NCI-H446 treated with DMSO at 0.1 percent for 48 hours (cell line): ENCODE data around the gene SPEM1.

Experiments
- DNase-seq: peaks from one replicate; lab custom pipeline; 2025; lab: John Stamatoyannopoulos, UW

SPEM1 gene

GRCh38 chr17:7418472-7419152, 1.5 kb upstream of the SPEM1 start:
- no peak for DNase-seq

- DNase-seq: no peak
Measured at GRCh38 chr17:7421186-7421585, 1.1 kb downstream of the SPEM1 start.

DNA sequence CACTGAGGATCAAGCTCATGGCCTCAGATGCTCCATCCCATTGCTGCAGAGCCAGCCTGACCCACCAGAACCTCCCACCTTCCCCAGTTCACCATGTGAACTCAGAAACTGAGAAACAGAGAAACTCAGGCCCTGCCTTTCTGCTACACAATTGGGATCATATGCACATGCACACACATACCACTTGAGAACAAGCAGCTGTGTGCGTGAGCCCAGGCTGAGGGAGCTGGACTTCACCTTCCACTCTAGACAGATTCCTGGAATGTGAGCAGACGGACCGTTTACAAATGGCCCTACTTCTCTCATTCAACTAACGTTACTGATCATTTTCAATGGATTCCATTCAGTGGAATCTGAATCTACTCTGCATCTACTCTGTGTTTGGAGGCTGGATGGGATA, 3.6 kb downstream of the SPEM1 start:
- no peak for DNase-seq

DNA sequence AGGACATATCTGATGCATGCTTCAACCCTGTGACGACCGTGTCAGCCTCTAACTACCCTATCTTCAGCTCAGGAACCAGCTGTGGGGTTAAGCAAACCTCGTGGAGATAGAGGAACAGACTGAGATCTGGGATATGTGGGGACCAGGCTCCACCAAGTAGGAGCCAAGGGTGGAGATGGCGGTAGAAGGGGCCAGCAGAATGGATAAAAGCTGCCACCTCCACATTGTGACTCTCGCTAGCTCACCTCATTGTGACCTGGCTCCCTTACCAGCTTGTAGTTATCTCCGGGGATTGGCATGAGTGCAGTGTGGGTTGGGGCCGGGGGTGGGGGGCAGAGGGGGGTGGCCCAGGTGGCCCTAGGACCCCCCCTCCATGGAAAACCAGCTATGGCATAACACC, 5.2 kb downstream of the SPEM1 start, which contains the start of gene SPEM2:
Gene SPEM2, plus strand, starts transcription at position 301 of the 400 bp plus-strand sequence. Its CDS starts 73 bp downstream, at position 374.
- DNase-seq: no peak

- no peak for DNase-seq
Measured at GRCh38 chr17:7425756-7426155, 5.6 kb downstream of the SPEM1 start.

GRCh38 chr17:7426203-7426863, 6.2 kb downstream of the SPEM1 start:
- no peak for DNase-seq

DNA sequence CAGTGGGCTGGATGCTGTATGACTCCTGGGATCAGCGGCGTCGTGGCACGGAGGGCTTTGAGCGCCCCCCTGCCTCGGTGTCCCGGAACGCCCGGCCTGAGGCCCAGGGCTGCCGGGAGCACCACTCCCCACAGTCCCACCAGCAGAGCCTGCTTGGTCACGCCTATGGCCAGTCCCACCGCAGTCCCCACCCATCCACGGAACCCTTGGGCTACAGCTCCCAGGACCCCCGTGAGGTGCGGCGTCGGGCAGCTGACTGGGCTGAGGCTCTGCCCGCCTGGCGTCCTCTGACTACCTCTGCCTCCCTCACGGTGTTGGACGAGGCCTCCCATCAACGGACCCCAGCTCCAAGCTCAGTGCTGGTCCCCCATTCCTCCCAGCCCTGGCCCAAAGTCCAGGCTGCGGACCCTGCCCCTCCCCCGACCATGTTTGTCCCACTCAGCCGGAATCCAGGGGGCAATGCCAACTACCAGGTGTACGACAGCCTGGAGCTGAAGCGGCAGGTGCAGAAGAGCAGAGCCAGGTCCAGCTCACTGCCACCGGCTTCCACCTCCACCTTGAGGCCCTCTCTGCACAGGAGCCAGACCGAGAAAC, 6.9 kb downstream of the SPEM1 start:
- DNase-seq: no peak

DNA sequence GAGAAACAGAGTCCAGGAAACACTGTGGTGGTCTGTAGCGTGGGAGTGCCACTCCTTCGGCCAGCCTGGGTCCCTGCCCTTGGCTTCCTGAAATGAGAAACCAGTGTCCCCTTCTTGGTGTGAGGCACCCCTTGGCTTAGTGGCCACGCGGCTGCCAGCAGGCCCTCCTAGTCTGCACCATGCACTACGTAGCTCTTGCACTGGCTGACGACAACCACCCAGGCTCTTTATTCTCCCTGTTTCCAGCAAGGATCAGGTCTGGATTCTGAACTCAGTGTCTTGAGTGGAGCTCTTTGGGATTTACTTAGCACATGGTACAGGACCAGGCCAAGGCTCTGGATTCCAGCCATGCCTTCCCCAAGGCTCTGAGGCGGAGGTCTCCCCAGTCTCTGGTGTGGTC, 7.4 kb downstream of the SPEM1 start:
- DNase-seq: no peak

GRCh38 chr17:7428557-7428956, 8.4 kb downstream of the SPEM1 start, which contains the start of gene SPEM3:
Gene SPEM3, plus strand, starts transcription at chr17:7428857. Its CDS starts 46 bp downstream, at chr17:7428903.
- DNase-seq: no peak

DNA sequence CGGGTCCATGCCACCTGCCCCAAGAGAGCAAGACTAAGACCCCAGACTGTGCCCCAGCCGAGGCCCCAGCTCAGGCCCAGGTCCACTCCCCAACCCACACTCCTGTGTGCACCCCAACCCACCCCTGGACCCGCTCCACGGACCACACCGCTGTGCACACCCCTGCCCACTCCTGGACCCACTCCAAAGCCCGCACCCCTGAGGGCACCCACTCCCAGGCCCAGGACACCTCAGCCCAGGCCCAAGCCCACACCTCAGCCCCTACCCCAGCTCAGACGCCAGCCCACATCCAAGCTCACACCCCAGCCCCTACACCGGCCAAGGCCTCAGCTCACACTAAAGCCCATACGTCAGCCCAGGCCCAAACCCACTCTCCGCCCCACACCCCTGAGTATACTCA, 9.6 kb downstream of the SPEM1 start:
- no peak for DNase-seq

- DNase-seq: no peak
Measured at GRCh38 chr17:7431231-7431630, 11.1 kb downstream of the SPEM1 start.

- no peak for DNase-seq
Measured at GRCh38 chr17:7432296-7432695, 12.2 kb downstream of the SPEM1 start.

DNA sequence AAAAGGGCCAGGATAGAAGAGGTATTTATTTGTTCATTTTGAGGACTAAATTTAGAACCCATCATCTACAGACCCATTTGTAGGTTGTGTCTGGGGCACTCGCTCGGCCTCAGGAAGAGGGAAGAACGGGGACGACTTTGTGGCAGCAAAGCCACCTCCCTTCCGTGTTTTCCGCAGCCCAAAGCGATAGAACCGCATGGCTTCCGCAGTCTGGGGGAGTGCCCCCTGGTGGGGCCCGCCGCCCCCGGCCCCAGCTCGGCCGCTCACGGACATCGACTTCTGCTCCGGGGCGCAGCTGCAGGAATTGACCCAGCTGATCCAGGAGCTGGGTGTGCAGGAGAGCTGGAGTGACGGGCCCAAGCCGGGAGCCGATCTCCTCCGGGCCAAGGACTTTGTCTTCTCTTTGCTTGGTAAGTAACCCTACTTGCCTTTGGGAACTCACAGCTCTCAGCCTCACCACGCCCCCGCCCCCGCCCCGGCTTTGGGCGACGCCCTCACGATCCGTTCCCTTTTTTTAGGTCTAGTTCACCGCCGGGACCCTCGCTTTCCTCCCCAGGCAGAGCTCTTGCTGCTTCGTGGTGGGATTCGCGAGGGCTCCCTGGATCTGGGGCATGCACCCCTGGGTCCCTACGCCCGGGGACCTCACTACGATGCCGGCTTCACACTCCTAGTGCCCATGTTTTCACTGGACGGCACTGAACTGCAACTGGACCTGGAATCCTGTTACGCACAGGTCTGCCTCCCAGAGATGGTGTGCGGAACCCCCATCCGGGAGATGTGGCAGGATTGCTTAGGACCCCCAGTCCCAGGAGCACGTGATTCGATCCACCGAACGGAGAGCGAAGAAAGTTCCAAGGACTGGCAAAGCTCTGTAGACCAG, 15.8 kb downstream of the SPEM1 start:
- no peak for DNase-seq

DNA sequence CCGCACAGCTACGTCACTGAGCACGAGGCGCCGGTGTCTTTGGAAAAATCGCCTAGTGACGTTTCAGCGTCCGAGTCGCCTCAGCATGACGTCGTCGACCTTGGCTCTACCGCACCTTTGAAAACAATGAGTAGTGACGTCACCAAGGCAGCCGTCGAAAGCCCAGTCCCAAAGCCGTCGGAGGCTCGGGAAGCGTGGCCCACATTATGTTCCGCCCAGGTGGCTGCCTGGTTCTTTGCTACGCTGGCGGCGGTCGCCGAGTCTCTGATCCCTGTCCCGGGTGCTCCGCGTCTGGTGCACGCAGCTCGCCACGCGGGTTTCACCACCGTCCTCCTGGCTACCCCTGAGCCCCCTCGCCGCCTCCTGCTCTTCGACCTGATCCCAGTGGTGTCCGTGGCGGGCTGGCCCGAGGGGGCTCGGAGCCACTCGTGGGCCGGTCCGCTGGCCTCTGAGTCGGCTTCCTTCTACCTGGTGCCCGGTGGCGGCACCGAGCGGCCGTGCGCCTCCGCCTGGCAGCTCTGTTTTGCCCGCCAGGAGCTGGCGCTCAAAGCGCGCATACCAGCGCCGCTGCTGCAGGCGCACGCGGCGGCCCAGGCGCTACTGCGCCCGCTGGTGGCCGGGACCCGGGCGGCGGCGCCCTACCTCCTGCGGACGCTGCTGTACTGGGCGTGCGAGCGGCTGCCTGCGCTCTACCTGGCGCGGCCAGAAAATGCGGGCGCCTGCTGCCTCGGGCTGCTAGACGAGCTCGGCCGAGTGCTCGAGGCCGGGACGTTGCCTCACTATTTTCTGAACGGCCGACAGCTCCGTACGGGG, 16.6 kb downstream of the SPEM1 start:
- DNase-seq: peak; percentile 42

DNA sequence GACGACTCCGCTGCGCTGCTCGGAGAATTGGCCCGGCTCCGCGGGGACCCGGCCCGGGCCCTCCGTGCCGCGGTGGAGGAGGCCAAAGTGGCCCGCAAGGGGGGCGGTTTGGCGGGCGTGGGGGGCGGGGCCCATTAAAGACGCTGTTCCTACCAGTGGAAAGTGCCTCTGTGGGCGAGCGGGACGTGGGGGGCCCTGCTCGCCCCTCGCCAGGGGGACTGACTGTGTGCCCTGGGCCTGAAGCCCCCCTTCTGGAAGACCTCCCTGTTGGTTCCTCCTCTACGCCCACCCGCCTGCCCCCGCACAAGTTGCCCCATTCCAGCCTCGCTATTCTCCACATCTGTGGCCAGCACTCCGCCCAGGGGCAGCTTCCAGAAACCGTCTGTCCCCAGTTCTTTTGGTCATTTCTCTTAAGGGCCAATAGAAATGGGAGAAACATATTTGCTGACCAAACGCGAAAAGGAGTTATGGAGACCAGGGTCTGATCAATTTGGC, 17.3 kb downstream of the SPEM1 start:
- no peak for DNase-seq

DNA sequence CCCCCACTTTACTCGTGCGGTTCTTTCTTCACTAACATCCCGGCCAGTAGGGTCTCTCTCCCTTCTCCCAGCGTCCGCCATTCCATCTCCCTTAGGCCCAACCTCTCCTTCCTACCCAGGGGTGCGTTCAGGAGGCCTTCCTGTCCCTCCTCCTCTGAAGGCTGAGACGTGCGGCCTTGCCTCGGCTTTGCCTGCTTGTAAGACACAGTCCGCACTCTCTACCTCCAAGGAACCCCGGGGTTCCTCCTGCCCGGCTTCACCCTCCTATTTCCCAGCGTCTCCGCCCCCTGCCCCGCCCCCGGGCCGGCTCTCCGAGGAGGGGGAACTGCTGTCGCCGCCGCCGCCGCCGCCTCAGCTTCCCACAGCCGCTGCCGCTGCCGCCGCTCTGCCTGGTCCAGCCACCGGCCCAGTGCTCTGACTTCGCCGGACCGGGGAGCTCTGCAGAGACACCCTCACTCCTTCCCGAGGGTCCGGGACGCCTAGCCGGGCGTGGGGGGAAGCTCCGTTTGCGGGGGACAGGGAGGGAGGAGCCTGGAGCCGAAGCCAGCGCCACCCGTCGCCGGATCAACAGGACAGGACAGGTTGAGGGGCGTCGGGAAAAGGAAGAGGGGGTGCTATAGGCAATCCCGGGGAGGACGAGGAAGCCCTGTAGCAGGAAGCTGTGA, 18.0 kb downstream of the SPEM1 start:
- DNase-seq: no peak

GRCh38 chr17:7438656-7439460, 18.7 kb downstream of the SPEM1 start:
- DNase-seq: no peak

DNA sequence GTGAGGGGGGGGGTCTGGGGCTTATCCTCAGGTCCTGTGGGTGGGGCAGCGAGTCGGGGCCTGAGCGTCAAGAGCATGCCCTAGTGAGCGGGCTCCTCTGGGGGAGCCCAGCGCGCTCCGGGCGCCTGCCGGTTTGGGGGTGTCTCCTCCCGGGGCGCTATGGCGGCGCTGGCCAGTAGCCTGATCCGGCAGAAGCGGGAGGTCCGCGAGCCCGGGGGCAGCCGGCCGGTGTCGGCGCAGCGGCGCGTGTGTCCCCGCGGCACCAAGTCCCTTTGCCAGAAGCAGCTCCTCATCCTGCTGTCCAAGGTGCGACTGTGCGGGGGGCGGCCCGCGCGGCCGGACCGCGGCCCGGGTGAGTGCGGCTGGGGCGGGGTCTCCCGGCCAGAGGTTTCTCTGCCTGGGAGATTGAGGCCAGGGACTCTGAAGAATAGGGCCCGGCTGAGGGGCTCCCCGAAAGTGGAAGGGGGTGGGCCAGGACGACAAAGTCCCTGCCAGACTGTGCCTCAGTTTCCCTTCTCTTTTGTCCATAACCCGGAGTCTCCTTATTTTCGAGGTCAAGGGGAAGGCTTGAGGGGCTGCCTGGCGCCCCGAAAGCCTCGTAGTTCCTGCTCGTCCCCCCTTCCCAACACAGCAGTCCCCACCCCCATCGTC, 19.5 kb downstream of the SPEM1 start, which contains the start of gene FGF11:
Gene FGF11, plus strand, starts transcription at position 51 of the 651 bp plus-strand sequence. Its CDS starts 109 bp downstream, at position 160.
- no peak for DNase-seq
